ENCODE results near the gene NOPCHAP1.

Gene NOPCHAP1

DNA sequence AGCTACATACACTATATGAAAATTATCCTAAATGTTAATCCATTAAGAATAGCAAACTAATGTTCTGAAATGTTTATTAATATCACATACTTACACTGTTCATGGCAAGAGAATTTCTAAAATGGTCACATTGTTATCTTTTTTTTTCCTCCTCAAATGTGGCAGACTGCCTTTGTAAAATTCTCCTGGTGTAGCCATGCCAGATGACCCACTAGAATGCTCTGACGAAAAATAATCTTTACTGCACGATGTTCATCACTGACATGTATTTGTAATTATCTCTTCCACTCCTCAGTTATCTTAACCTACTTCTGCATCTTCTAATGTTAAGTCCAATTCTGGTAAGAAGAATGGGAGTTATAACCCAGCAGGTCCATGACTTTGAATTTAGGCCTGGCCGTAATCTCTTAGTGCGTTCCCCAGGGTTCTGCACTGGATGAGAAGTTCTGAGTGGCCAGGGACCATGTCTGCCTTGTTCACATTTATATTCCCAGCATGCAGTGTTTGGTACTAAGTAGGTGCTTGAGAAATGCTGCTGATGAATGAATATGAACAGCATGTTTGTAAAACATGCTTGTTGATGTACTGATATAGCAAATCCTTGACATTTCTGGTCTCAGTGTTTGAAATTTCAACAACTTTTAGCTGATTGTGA is 46.7 kb downstream of the NOPCHAP1 start:
- TF ChIP-seq, protein P1, sequence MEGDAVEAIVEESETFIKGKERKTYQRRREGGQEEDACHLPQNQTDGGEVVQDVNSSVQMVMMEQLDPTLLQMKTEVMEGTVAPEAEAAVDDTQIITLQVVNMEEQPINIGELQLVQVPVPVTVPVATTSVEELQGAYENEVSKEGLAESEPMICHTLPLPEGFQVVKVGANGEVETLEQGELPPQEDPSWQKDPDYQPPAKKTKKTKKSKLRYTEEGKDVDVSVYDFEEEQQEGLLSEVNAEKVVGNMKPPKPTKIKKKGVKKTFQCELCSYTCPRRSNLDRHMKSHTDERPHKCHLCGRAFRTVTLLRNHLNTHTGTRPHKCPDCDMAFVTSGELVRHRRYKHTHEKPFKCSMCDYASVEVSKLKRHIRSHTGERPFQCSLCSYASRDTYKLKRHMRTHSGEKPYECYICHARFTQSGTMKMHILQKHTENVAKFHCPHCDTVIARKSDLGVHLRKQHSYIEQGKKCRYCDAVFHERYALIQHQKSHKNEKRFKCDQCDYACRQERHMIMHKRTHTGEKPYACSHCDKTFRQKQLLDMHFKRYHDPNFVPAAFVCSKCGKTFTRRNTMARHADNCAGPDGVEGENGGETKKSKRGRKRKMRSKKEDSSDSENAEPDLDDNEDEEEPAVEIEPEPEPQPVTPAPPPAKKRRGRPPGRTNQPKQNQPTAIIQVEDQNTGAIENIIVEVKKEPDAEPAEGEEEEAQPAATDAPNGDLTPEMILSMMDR (conservative IDR thresholded peaks at IDR 0.05; ENCODE audit: low read depth, low read length): no peak
- DNase-seq (ENCODE audit: low read depth): no peak
- no peak overlapping the region for H3K4me3 ChIP-seq (ENCODE audit: low read length)

DNA sequence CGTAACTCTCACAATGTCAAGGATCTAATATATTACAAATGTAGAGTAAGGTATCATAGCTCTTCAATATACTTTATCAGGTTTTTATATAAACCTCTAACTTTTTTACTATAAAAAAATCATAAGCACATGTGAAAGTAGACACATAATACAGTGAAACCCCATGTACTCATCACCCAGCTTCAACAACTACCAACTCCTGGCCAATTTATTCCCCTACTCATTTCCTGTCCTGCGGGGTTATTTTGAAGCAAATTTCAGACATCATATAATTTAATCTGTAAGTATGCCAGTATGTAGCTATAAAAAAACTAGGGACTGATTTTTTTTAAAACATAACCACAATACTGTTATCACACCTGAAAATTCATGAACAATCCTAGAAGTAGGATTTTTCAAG is 47.7 kb downstream of the NOPCHAP1 start:
- no peak overlapping the region for H3K4me3 ChIP-seq (ENCODE audit: low read length)
- DNase-seq (ENCODE audit: low read depth): no peak
- TF ChIP-seq, protein P1 (conservative IDR thresholded peaks at IDR 0.05; ENCODE audit: low read depth, low read length): no peak
